Breast epithelium (tissue), 4 donors: ENCODE data around the gene OPHN1. TPM values are rescaled to one million over a fixed set of nuclear protein-coding genes. Genes with fewer than 3 reads are reported as not detected.
"Not testable (repeated sequence)": the region's sequence is repeated elsewhere in the genome, so short reads cannot be mapped to it uniquely, and the experiment has no call there.

Experiments
- DNase-seq, 2 donors: peaks; one replicate each; pipeline ENCODE4 v3.0.0-alpha.2; 2019; ENCODE audit warnings: low spot score in 2 of 2
- H3K27ac ChIP-seq, 2 donors: fragments of 200-600 bp; sonication (generic) in 1 of 2; one replicate each; pipeline ENCODE4 v1.5.1; 2016 to 2019; ENCODE audit warnings: mild to moderate bottlenecking in 1 of 2
- H3K27me3 ChIP-seq, 2 donors: fragments of 200-600 bp; sonication (generic) in 1 of 2; one replicate each; pipeline versions ENCODE4 v1.5.1 to v1.6.0; 2017 to 2019; ENCODE audit warnings: control low read depth in 1 of 2, mild to moderate bottlenecking in 1 of 2
- H3K36me3 ChIP-seq: fragments of 200-600 bp; one replicate; pipeline ENCODE4 v1.5.1; 2019
- H3K4me1 ChIP-seq, 2 donors: fragments of 200-600 bp; sonication (generic); one replicate each; pipeline ENCODE4 v1.5.1; 2016 to 2019; ENCODE audit warnings: control low read depth in 1 of 2
- H3K4me3 ChIP-seq, 3 donors: fragments of 200-600 bp; sonication (generic); 1 replicate in 2 of 3; 2 replicates in 1 of 3; pipeline ENCODE4 v1.5.1; 2016 to 2019; ENCODE audit warnings: mild to moderate bottlenecking in 3 of 3, moderate library complexity in 2 of 3
- H3K9me3 ChIP-seq, 2 donors: fragments of 200-600 bp; sonication (generic) in 1 of 2; one replicate each; pipeline ENCODE4 v1.5.1; 2016 to 2019; ENCODE audit warnings: control low read depth in 1 of 2
- POLR2A ChIP-seq: fragments of 450-650 bp; IDR thresholded peaks from one replicate; pipeline ENCODE4 v1.6.1; 2016; ENCODE audit warnings: antibody characterized with exemption, mild to moderate bottlenecking, moderate library complexity
- POLR2AphosphoS5 ChIP-seq, 3 donors: sonication (generic); formaldehyde crosslinking; IDR thresholded peaks; one replicate each; pipeline ENCODE4 v1.6.1; 2017; ENCODE audit warnings: antibody characterized with exemption in 3 of 3
- intact Hi-C: fragments of 100-400 bp; cut with DNase I; formaldehyde crosslinking; loops from one replicate; pipeline ENCODE4 v1.15.1; 2023; ENCODE audit warnings: low total_unique reads
- total RNA-seq, 3 donors: library from RNA; depleted of rRNA; stranded (reverse); fragments of >200 nt; gene quantifications; one replicate each; pipeline ENCODE4 v1.1.0, GENCODE V29; 2016
- TF ChIP-seq, protein P1 (sequence below), 3 donors: fragments of 450-650 bp; IDR thresholded peaks; one replicate each; pipeline ENCODE4 v1.5.1; 2016 to 2017; ENCODE audit warnings: antibody characterized with exemption in 3 of 3, mild to moderate bottlenecking in 3 of 3, moderate library complexity in 3 of 3

The OPHN1 gene
- total RNA-seq, 3 donors from 2014 or later: 9.5 to 20.2 (median 14.6) TPM

DNA sequence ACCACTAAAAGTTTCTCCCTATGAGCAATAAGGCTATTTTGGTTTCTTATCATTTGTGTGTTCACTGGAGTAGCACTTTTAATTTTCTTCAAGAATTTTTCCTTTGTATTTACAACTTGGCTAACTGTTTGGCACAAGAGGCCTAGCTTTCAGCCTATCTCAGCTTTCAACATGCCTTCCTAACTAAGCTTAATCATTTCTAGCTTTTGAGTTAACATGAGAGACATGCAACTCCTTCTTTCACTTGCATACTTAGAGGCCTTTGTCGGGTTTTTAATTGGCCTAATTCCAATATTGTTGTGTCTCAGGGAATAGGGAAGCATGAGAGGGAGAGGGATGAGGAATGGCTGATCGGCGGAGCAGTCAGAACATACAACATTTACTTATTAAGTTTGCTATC, 349.8 kb downstream of the OPHN1 start:
- no peaks in the 10 kb centered on the region for H3K9me3 ChIP-seq
- DNase-seq: no peak
- H3K27ac ChIP-seq: no peak overlapping the region
- no peaks in the 10 kb centered on the region for H3K4me1 ChIP-seq
- H3K4me3 ChIP-seq: no peak overlapping the region
- peaks cover 0 to 38% of the 10 kb centered on the region in 2 donors for H3K27me3 ChIP-seq
- no peaks in the 10 kb centered on the region for H3K36me3 ChIP-seq
- TF ChIP-seq POLR2AphosphoS5 (IDR thresholded peaks at IDR 0.05): no peak
- TF ChIP-seq, protein P1, sequence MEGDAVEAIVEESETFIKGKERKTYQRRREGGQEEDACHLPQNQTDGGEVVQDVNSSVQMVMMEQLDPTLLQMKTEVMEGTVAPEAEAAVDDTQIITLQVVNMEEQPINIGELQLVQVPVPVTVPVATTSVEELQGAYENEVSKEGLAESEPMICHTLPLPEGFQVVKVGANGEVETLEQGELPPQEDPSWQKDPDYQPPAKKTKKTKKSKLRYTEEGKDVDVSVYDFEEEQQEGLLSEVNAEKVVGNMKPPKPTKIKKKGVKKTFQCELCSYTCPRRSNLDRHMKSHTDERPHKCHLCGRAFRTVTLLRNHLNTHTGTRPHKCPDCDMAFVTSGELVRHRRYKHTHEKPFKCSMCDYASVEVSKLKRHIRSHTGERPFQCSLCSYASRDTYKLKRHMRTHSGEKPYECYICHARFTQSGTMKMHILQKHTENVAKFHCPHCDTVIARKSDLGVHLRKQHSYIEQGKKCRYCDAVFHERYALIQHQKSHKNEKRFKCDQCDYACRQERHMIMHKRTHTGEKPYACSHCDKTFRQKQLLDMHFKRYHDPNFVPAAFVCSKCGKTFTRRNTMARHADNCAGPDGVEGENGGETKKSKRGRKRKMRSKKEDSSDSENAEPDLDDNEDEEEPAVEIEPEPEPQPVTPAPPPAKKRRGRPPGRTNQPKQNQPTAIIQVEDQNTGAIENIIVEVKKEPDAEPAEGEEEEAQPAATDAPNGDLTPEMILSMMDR (IDR thresholded peaks at IDR 0.05): no peak
- no peak for TF ChIP-seq POLR2A
- intact Hi-C loops: no loop called here

DNA sequence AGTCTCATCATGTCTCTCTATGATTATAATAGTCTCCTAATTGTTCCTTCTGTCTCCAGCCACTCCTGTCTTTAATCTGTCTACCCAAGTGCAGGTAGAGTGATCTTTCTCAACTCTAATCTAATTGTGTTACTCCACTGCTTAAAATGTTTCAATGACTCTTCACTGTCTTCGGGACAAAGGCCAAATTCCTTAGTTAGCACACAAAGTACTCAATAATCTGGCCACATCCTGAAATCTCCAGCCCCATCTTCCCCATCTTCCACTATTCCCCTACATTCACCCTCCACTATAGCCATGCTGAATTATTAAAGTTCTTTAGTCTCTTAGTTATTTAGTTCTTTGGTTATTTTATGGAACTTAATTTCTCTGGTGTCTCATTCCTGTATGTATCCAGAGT, 353.3 kb downstream of the OPHN1 start:
- Histone ChIP-seq H3K9me3 (no peaks in the 10 kb centered on the region), H3K4me3 (no peak overlapping the region)
- intact Hi-C loops: no loop called here

DNA sequence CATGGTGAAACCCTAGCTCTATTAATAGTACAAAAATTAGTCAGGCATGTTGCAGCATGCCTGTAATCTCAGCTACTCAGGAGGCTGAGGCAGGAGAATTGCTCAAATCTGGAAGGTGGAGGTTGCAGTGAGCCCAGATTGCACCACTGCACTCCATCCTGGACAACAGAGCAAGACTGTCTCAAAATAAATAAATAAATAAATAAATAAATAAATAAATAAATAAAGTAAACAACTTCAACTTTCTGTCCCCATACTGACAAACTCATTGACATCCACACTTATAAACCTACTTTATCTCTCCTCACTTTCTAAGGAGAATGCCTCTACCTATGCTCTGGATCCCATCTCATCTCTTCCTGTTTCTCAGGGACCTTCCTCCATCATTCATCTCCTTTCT, 354.5 kb downstream of the OPHN1 start:
- H3K9me3 ChIP-seq, H3K4me1 ChIP-seq, H3K27ac ChIP-seq, H3K36me3 ChIP-seq, intact Hi-C loops, H3K4me3 ChIP-seq, DNase-seq: not testable (repeated sequence)
- peaks cover 0 to 29% of the 10 kb centered on the region in 2 donors for H3K27me3 ChIP-seq

More for the DNA sequence above, 353.3 kb downstream of the OPHN1 start:
- TF ChIP-seq POLR2A (no peak), POLR2AphosphoS5 (IDR thresholded peaks at IDR 0.05) (no peak)
- TF ChIP-seq, protein P1 (IDR thresholded peaks at IDR 0.05): no peak
- H3K36me3 ChIP-seq: no peaks in the 10 kb centered on the region
- no peak for DNase-seq
- no peaks in the 10 kb centered on the region for H3K4me1 ChIP-seq
- peaks cover 0 to 20% of the 10 kb centered on the region in 2 donors for H3K27me3 ChIP-seq
- H3K27ac ChIP-seq: no peak overlapping the region

DNA sequence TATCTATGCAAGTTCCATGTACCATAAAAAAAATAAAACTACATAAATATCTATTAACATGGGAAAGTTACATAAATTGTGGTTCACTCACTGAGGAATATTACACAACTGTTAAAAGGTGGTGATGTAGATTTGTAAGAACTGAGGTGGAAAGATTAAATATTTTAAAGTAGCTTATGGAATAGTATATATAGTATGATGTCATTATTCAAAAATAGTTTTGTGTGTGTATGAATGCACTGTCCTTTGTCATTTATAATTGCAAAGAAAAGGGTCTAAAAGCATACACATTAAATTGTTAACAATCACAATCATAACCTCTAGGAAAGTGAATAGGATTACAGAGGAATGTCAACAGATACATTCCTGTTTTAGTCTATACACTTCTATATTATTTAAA, 355.9 kb downstream of the OPHN1 start:
- Histone ChIP-seq H3K27ac (no peak overlapping the region), H3K9me3 (no peaks in the 10 kb centered on the region), H3K27me3 (peaks cover 0 to 26% of the 10 kb centered on the region in 2 donors), H3K4me3 (no peak overlapping the region), H3K4me1 (no peaks in the 10 kb centered on the region), H3K36me3 (no peaks in the 10 kb centered on the region)
- DNase-seq: no peak
- intact Hi-C loops: no loop called here
- TF ChIP-seq POLR2AphosphoS5 (IDR thresholded peaks at IDR 0.05) (no peak), POLR2A (no peak)
- TF ChIP-seq, protein P1 (IDR thresholded peaks at IDR 0.05): no peak

DNA sequence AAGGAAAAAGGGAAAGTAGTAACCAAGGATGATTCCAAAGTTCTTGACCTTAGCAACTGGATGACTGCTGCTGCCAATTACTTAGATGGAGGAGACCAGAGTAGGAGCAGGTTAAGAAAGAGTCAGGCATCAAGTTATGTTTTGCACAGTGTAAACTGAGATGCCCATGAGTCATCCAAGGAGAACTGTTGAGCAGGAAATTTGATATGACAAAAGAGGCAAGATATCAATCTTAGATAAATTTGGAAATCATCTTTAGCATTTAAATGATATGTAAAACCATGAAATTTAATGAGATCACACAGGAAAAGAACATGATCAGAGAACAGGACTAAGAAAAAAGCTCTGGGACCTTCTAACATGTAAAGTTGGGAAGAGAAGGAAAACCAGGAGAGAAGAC, 361.3 kb downstream of the OPHN1 start:
- Histone ChIP-seq H3K36me3 (no peaks in the 10 kb centered on the region), H3K4me1 (no peaks in the 10 kb centered on the region), H3K4me3 (no peak overlapping the region), H3K9me3 (no peaks in the 10 kb centered on the region), H3K27ac (no peak overlapping the region), H3K27me3 (peaks cover 0 to 17% of the 10 kb centered on the region in 2 donors)
- intact Hi-C loops: no loop called here
- DNase-seq: no peak
- TF ChIP-seq, protein P1 (IDR thresholded peaks at IDR 0.05): no peak
- TF ChIP-seq POLR2A: no peak
- no peak for TF ChIP-seq POLR2AphosphoS5 (IDR thresholded peaks at IDR 0.05)

DNA sequence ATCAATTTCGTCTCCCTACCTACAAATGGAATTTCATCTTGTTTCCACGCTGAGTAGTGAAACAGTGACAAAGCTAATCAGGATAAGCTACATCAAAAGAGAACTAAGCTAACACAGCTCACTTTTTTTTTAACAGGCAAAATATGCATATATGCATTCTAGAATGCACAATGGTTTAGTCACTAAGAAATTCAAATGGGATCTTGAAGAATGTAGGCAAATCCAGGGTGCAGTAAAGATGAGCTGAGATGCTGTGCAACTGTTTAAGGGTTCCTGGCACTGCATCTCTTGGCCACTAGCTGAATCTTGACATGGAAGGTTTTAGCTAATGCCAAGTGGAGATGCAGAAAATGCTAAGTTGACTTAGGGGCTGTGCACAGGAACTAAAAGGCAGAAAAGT, 363.2 kb downstream of the OPHN1 start:
- intact Hi-C loops: not testable (repeated sequence)

More for the DNA sequence above, 363.2 kb downstream of the OPHN1 start:
- H3K27me3 ChIP-seq: peaks cover 0 to 29% of the 10 kb centered on the region in 2 donors
- not testable (repeated sequence) for H3K4me1 ChIP-seq, H3K9me3 ChIP-seq, H3K27ac ChIP-seq, H3K36me3 ChIP-seq, H3K4me3 ChIP-seq, DNase-seq
